Central memory CD4-positive, alpha-beta T cell (primary cell): ENCODE measurements around the gene RPS6KA5.
"Not testable (repeated sequence)": the region's sequence is repeated elsewhere in the genome, so short reads cannot be mapped to it uniquely, and the experiment has no call there.

Experiments used
- DNase-seq: peaks from one replicate; pipeline ENCODE4 v3.0.0; 2022

Gene RPS6KA5

DNA sequence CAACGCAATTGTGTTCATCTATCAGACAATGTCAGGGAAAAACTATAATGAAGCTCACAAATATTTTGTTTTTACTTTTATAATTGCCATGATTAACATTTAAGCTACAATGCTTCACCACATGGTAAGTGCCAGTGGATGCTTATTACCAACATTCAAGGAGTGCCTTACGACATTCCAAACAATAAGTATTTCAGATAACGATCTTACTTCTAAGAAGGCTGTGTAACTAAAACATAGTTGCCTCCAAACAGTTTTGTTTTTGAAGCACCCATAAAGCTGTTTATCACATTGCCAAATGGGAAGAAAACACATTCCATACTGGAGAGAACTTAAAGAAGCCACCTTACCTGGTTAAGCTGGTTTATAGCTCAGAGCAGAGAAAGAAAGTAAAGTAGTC is 78.8 kb downstream of the RPS6KA5 start:
- DNase-seq: no peak

DNA sequence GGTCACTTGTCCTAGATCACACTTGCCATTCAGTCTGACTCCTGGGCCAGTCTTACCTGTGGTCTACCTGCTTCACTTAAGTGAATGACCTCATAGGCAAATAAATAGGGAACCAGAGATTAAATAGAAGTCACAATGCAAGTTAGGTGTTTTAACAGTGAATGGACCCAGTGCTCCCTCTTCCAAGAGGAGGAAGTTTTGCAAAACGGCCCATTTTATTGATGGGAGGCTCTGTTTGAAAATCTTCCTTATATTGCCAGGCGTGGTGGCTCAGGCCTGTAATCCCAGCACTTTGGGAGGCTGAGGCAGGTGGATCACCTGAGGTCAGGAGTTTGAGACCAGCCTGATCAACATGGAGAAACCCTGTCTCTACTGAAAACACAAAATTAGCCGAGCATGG is 79.8 kb downstream of the RPS6KA5 start:
- DNase-seq: not testable (repeated sequence)

DNA sequence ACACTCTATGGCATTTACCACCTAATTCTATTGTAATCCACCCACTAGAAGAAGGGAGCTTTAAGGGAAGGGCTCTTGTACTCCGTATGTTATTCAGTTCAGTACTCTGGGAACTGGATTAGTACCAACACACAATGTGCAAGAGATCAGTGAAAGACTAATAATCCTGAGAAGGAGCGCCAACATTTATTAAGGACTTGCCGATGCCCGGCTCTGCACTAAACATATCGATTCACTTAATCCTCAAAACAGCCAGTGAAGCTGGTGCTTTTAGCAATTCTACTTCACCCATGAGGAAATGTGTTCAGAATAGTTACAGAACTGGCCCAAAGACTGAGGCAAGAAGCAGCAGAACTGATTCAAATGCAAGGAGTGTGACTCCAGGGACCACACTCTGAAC is 80.9 kb downstream of the RPS6KA5 start:
- DNase-seq: no peak

DNA sequence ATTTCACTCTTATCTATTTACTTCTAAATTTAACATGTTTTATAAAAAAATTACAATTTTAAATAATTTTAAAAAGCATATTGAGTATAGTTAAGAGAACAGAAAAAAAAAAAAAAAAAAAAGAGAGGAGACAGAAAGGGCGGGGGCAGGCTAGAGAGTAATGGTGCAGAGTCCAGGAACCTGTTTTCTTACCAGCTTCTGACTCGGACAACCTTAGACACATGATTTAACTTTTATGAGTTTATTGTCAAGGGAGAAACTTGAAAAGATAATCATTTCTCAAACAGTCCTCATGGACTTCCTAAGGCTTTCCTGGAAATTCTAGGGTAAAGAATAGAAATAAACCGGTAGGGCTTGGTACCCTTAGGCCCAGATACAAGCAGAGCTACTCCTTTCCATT is 84.3 kb downstream of the RPS6KA5 start:
- no peak for DNase-seq

GRCh38 chr14:90971687-90972086 is 88.8 kb downstream of the RPS6KA5 start:
- DNase-seq: no peak

DNA sequence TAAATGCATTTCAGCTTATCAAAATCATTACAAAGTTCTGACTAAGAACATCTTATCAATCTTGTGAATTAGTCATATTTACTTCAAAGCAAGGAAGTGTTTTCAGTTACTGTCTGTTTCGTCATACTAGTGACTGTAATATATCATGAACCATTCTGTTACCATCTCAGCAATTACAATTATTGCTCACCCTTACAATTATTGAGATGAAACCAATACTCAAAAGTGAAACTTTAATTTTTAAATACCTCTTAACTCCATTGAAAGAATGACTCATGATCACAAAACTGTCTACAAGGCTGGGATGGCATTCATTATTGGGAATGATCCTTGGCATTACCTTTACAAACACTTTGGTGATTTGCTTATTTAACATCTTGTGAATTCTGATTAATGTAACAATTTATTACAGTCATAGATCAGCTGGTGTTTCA is 90.3 kb downstream of the RPS6KA5 start:
- DNase-seq: no peak

GRCh38 chr14:90969531-90970166 is 90.8 kb downstream of the RPS6KA5 start:
- DNase-seq: no peak

- DNase-seq: no peak
These were observed 92.4 kb downstream of the RPS6KA5 start for GRCh38 chr14:90968025-90968424.

DNA sequence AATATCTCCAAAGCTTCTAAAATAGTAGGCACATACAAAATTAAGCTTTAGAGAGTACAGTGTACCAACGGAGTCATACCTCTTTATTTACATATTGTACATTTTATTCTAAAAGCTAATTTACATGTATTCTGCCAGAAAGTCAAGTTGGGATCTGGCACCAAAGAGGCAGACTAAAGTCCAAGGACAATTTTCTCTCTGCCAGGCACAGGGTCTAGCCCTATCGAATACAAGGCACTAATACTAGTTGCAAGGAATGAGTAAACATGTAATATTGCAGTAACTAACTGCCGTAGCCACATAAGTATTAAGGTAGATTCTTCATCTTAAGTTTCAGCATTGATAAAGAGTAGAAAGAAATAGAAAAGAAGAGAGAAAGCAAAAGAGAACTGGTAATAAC is 93.9 kb downstream of the RPS6KA5 start:
- no peak for DNase-seq

DNA sequence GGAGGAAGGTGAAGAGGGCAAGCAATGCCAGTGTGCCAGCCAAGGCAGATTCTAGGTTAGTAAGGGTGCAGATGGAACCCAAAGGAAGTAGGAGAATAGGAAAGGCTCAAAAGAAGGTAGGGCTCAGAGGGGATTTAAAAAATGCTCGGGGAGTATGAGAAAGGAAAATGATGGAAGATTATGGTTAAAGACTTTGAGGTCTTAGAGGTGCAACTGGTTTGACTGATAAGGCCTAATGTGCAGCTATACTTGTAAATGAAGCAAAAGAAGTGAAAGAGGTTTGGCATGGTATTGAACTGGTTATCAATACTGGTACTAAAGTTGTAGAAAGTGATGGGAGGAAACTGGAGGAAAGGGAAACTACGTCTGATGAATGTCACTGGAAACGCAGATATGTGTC is 94.7 kb downstream of the RPS6KA5 start:
- no peak for DNase-seq

GRCh38 chr14:90963343-90963742 is 97.1 kb downstream of the RPS6KA5 start:
- DNase-seq: no peak

DNA sequence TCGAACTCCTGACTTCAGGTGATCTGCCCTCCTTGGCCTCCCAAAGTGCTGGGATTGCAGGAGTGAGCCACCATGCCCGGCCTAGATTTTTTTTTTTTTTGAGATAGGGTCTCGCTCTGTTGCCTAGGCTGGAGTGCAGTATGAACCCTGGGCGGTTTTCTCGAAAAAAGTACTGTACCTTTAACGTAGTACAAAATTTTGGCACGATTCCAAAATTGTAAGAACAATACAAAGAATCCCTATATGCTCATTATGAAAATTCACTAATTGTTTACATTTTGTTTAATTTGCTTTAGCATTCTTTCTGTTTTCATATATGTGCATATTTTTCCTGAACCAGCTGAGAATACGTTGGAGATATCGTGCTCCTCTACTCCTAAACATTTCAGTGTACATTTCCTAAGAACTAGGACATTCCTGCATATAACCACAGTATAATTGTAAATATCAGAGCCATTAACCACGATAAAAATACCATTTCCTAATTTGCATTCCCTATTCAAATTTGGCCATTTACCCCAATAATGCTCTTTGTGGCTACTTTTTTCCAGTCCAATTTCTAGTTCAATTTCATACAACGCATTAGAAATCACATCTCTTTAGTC is 97.8 kb downstream of the RPS6KA5 start:
- DNase-seq: no peak

- no peak for DNase-seq
These were observed 99.6 kb downstream of the RPS6KA5 start for GRCh38 chr14:90960818-90961217.

DNA sequence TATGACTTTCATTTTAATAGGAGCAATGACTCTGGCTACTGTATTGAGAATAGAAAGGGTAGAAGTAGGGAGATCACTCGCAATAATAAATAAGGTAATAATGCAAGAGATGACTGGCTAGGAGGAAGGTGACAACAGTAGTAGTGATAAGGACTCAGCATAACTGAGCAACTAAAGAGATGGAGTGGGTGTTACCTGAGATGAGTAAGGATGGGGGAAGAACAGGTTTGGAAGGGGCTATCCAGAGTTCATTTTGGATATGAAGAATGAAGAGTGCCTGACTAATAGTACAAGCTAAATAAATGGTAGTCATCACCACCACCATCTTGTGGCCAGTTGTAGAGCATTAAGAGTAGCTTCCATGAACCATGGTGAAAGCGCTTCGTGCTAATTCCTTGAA is 101.1 kb downstream of the RPS6KA5 start:
- no peak for DNase-seq

DNA sequence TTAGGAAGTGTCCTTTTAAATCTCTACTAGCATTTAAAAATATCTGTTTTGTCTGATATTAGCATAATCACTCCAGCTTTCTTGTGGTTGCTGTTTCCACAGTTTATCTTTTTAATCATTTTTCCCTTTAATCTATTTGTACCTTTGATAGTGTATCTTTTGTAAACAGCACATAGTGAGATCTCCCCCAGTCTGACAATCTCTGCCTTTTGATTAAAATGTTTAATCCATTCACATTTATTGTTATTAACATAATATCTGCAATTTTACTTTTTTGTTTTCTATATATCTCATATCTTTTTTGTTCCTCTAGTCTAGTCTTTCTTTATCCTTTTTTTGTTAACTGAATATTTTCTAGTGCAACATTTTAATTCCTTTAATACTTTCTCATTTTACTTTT is 104.2 kb downstream of the RPS6KA5 start:
- DNase-seq: no peak

- not testable (repeated sequence) for DNase-seq
These were observed 106.8 kb downstream of the RPS6KA5 start for GRCh38 chr14:90953643-90954042.

DNA sequence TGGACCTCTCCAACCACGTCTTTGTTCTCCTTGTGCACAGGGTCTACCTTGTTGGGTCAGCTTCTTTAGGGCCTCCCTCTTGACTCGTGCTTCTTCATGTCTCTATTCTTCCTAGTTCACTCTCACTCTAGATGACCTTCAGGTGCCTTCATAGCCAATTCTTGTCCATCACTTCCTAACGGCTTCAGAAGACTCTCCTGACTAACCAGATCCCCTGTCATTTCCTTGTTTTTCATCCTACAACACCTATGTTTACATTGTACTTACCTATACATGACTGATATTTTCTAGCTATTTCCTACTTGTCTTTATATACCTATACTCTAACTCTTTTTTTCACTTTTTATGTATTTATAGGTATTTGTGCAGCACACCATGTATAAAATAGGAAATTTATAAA is 117.1 kb downstream of the RPS6KA5 start:
- no peak for DNase-seq

- no peak for DNase-seq
These were observed 117.9 kb downstream of the RPS6KA5 start for GRCh38 chr14:90942511-90942910.

DNA sequence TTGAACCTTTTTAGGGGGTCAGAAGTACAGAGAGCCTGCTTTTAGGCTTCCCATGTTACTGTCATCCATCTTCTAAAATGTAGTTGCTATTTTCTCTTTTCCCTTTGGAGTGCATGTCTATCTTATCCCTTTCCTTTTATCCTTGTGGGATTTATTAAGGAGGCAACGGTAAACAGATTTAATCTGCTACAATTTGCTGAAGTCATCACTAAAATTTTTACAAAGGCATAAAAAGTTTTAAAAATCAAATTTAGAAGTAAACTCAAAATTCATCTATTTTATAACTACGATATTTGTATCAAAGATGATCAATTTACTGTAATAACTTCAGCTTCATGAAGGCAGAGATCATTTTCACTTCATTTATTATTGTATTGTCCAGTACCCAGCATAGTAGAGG is 118.7 kb downstream of the RPS6KA5 start:
- no peak for DNase-seq

- no peak for DNase-seq
These were observed 120.0 kb downstream of the RPS6KA5 start for GRCh38 chr14:90940318-90940962.

DNA sequence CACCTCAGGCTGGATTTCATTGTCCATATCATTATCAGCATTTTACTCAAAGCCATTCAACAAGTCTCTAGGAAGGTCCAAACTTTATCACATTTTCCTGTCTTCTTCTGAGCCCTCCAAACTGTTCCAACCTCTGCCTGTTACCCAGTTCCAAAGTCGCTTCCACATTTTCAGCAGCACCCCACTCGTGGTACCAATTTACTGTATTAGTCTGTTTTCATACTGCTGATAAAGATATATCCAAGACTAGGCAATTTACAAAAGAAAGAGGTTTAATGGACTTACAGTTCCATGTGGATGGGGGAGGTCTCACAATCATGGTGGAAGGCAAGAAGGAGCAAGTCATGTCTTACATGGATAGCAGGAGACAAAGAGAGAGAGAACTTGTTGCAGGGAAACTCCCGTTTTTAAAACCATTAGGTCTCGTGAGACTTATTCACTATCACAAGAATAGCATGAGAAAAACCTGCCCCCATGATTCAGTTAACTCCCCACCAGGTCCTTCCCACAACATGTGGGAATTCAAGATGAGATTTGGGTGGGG is 121.1 kb downstream of the RPS6KA5 start:
- DNase-seq: not testable (repeated sequence)

DNA sequence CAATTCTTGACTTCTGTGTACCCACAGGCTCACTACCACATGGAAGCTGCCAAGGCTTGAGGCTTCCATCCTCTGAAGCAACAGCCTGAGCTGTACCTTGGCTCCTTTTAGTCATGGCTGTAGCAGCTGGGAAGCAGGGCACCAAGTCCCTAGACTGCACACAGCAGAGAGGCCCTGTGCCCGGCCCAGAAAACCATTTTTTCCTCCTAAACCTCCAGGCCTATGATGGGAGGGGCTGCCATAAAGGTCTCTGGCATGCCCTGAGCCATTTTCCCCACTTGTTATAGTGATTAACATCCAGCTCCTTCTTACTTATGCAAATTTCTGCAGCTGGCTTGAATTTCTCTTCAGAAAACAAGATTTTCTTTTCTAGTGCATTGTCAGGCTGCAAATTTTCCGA is 121.8 kb downstream of the RPS6KA5 start:
- DNase-seq: no peak

GRCh38 chr14:90936757-90937440 is 123.5 kb downstream of the RPS6KA5 start:
- DNase-seq: no peak
